ENCODE measurements around the gene CELSR1. TPM values are rescaled to one million over a fixed set of nuclear protein-coding genes. Genes with fewer than 3 reads are reported as not detected.
A peak's percentile ranks its signal among the peaks of the same experiment; 100 is the strongest.

The CELSR1 gene
- total and polyA plus RNA-seq, 12 donors = 0.11 to 4.3 (median 1.9) TPM

DNA sequence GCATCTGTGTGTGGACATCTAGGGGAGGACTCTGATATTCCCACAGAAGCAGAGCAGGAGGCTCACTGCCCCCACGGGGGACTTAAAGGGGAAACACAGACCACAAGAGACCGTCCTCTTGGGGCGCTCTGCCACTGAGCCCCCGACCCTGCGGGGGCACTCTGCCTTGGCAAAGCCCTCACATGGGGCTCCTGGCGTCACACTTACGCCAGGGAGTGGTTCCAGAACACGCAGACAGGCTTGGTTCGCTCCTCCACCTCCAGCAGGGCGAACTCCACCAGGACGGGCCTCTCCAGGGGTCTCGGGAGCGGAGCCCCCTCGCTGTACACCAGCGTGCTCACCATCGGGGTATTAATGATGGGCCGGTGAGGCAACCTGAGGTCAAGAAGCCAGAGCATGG is 156.8 kb downstream of the CELSR1 start:
- no peak for TF ChIP-seq POLR2A (IDR thresholded peaks at IDR 0.05)
- TF ChIP-seq, protein P1, sequence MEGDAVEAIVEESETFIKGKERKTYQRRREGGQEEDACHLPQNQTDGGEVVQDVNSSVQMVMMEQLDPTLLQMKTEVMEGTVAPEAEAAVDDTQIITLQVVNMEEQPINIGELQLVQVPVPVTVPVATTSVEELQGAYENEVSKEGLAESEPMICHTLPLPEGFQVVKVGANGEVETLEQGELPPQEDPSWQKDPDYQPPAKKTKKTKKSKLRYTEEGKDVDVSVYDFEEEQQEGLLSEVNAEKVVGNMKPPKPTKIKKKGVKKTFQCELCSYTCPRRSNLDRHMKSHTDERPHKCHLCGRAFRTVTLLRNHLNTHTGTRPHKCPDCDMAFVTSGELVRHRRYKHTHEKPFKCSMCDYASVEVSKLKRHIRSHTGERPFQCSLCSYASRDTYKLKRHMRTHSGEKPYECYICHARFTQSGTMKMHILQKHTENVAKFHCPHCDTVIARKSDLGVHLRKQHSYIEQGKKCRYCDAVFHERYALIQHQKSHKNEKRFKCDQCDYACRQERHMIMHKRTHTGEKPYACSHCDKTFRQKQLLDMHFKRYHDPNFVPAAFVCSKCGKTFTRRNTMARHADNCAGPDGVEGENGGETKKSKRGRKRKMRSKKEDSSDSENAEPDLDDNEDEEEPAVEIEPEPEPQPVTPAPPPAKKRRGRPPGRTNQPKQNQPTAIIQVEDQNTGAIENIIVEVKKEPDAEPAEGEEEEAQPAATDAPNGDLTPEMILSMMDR (IDR thresholded peaks at IDR 0.05) = no peak
- intact Hi-C loops (cut with DNase I) = no loop called here
- Histone ChIP-seq H3K9me3 (replicated peaks in 1 of 3) (peaks cover 0 to 7% (median 0%) of the 10 kb centered on the region in 3 donors), H3K36me3 (replicated peaks in 1 of 2) (no peaks in the 10 kb centered on the region), H3K4me3 (no peak overlapping the region), H3K27ac (no peak overlapping the region), H3K27me3 (no peaks in the 10 kb centered on the region), H3K4me1 (replicated peaks in 1 of 2) (peaks cover 6 to 13% of the 10 kb centered on the region in 2 donors)
- no peak for DNase-seq
- 78 to 96% (median 88%) methylated on average over 16 to 17 of the region's 17 CpGs for WGBS, 4 donors

DNA sequence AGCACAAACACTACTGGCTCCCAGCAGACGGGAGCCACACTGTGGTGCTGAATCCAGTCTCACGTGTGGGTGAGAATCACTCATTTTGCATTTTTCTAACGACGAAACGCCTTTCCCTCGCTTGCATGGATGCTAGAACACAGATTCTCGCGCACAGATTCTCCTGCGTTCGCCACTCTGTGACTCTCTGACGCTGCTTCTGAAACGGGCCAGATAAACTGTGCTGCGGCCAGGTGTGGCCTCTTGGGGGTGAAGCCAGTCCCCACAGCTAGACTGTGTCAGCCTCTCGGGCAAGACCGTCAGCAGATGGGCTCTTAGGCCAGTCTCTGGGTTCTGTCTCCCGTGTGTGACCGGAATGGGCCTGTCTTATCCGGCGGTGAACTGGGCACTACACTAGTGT is 157.4 kb downstream of the CELSR1 start:
- TF ChIP-seq POLR2A (IDR thresholded peaks at IDR 0.05) = no peak
- TF ChIP-seq, protein P1 (IDR thresholded peaks at IDR 0.05) = no peak
- no peak overlapping the region for H3K27ac ChIP-seq
- 81 to 94% (median 84%) methylated on average over 17 to 19 of the region's 19 CpGs for WGBS, 4 donors

DNA sequence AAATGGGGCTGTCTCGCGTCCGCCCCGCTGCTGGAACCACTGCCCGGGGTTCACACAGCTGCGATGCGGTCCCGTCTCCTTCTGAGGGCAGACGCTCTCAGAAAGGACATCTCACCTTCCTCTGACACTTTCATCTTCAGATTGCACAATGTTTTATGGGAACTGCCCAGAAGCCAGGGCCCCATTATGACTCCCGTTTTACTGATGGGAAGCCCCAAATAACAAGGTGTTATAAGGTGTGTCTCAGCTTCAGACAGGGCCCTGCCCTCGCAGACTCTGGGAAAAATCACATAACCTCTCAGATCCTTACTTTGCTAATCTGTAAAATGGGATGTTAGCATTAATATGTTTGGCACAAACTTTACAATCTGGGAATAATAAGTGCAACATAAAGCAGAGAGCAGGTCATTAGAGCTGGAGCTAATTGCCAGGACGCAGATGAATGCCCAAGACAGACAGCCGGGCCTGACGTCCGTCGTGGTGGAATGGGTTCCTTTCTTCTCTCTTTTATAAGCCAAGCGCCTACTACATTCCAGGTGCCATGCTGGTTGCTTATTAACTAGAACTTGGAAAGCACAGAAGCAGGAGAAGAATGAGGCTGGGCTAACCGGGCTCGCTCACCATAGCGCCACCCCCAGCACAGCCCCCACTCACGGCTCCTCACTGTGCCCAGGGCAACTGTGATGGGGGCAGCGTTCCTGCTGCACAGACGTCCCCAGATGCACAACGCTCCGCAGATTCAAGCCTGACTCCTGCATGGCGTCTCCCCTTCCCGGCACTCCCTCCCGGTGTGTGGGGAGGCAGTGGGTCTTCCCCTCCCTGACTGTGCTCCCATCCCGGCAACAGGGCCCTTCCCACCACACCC is 158.1 kb downstream of the CELSR1 start:
- no peak for DNase-seq
- H3K27me3 ChIP-seq = no peaks in the 10 kb centered on the region
- H3K9me3 ChIP-seq (replicated peaks in 1 of 3) = peaks cover 0 to 7% (median 0%) of the 10 kb centered on the region in 3 donors
- 79 to 85% (median 83%) methylated on average over 26 to 29 of the region's 29 CpGs for WGBS, 4 donors
- intact Hi-C loops (cut with DNase I) = no loop called here
- peaks cover 6 to 13% of the 10 kb centered on the region in 2 donors for H3K4me1 ChIP-seq (replicated peaks in 1 of 2)
- H3K4me3 ChIP-seq = no peak overlapping the region
- peak overlapping the region in 1 of 5 donors; percentile 94 for H3K27ac ChIP-seq
- no peaks in the 10 kb centered on the region for H3K36me3 ChIP-seq (replicated peaks in 1 of 2)
- TF ChIP-seq, protein P1 (IDR thresholded peaks at IDR 0.05) = no peak
- no peak for TF ChIP-seq POLR2A (IDR thresholded peaks at IDR 0.05)

More for the DNA sequence above, 157.4 kb downstream of the CELSR1 start:
- intact Hi-C loops (cut with DNase I) = no loop called here
- peaks cover 0 to 7% (median 0%) of the 10 kb centered on the region in 3 donors for H3K9me3 ChIP-seq (replicated peaks in 1 of 3)
- DNase-seq = no peak
- H3K4me3 ChIP-seq = no peak overlapping the region
- peaks cover 6 to 13% of the 10 kb centered on the region in 2 donors for H3K4me1 ChIP-seq (replicated peaks in 1 of 2)
- no peaks in the 10 kb centered on the region for H3K27me3 ChIP-seq
- no peaks in the 10 kb centered on the region for H3K36me3 ChIP-seq (replicated peaks in 1 of 2)

DNA sequence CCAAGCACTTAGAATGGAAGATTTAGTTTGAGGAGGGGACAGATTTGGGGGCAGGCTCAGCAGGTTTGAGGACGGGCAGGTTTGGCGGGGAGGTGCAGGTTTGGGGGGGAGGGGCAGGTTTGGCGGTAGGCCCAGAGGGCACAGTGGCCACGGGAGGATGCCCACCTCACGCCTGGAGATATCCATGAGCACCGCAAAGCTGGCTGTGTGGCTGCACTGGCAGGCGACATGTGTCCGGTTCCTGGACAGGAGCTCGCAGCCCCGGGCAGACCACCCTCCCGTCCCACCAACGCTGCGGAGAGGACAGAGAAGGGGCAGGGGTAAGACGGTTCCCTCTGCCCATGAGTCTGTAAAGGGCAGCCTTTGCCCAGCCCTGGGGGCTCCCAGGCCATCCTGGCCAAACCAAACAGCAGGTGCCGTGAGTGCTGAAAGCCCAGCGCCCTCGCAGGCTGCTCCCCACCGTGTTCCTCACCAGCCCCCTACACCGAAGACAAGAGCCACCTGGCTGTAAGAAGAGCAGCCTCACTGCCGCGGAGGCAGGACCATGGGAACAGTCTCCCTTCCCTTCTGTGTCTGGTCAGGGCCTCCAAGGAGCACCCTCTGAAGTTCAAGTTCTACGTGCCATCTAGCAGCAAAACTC is 158.9 kb downstream of the CELSR1 start:
- Histone ChIP-seq H3K36me3 (replicated peaks in 1 of 2) (no peaks in the 10 kb centered on the region), H3K4me1 (replicated peaks in 1 of 2) (peaks cover 6 to 13% of the 10 kb centered on the region in 2 donors), H3K9me3 (replicated peaks in 1 of 3) (peaks cover 0 to 7% (median 0%) of the 10 kb centered on the region in 3 donors), H3K27ac (peak overlapping the region in 4 of 5 donors; percentile 71 to 94 (median 84)), H3K4me3 (no peak overlapping the region), H3K27me3 (no peaks in the 10 kb centered on the region)
- no peak for DNase-seq
- intact Hi-C loops (cut with DNase I) = no loop called here
- TF ChIP-seq POLR2A (IDR thresholded peaks at IDR 0.05) = no peak
- TF ChIP-seq, protein P1 (IDR thresholded peaks at IDR 0.05) = no peak
- 77 to 87% (median 82%) methylated on average over 8 to 22 of the region's 22 CpGs for WGBS, 4 donors

All from adrenal gland (tissue), 12 donors.